Dermis microvascular lymphatic vessel endothelial cell (primary cell): Measurements from ENCODE around the gene CCDC148. TPM values are rescaled to one million over a fixed set of nuclear protein-coding genes. Genes with fewer than 3 reads are reported as not detected.
"Not testable (repeated sequence)": the region's sequence is repeated elsewhere in the genome, so short reads cannot be mapped to it uniquely, and the experiment has no call there.

Experiments used
- DNase-seq, 2 donors: peaks; one replicate each; pipeline versions ENCODE4 v3.0.0 to v3.0.0-alpha.2; 2010; ENCODE audit warnings: low read depth in 2 of 2
- total RNA-seq: library from RNA; depleted of rRNA; stranded (reverse); fragments of >200 nt; gene quantifications from 2 replicates; pipeline ENCODE4 v1.2.1, GENCODE V29; 2014

The CCDC148 gene
- total RNA-seq, 1 donor from 2014 or later: 0.13 TPM

DNA sequence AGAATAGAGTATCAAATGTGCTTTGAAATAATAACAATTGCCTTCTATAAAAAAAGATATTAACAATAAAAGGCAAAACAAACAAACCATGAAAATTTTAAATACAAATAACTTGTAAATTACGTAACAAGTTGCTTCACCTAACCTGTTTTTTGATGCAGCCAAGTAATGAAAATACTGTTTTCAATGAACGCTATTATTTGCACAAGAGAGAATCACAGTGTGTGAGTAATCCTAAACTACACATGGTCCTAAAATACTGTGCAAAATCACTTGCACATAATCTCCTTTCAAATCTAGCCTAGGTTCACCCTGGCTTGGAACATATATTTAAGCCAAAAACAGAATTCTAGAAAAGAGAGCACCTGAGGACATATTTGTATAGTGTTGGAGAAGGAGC is 98.9 kb downstream of the CCDC148 start:
- DNase-seq: no peak

DNA sequence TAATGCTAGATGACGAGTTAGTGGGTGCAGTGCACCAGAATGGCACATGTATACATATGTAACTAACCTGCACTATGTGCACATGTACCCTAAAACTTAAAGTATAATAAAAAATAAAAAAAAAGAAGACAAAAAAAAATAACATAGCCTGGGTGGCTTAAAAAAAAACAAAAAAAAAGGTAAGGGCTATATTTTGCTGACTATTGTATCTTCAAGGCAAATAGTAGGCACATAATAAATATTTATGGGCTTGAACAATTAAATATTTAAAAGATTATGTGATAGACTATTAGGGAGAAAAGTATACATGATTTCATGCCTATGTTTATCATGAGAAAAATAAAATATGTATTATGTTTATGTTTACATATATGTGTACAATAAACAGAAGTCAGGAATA is 99.4 kb downstream of the CCDC148 start:
- no peak for DNase-seq

DNA sequence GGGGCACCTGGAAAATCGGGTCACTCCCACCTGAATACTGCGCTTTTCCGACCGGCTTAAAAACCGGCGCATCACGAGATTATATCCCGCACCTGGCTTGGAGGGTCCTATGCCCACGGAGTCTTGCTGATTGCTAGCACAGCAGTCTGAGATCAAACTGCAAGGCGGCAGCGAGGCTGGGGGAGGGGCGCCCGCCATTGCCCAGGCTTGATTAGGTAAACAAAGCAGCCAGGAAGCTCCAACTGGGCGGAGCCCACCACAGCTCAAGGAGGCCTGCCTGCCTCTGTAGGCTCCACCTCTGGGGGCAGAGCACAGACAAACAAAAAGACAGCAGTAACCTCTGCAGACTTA is 105.1 kb downstream of the CCDC148 start:
- DNase-seq: not testable (repeated sequence)

DNA sequence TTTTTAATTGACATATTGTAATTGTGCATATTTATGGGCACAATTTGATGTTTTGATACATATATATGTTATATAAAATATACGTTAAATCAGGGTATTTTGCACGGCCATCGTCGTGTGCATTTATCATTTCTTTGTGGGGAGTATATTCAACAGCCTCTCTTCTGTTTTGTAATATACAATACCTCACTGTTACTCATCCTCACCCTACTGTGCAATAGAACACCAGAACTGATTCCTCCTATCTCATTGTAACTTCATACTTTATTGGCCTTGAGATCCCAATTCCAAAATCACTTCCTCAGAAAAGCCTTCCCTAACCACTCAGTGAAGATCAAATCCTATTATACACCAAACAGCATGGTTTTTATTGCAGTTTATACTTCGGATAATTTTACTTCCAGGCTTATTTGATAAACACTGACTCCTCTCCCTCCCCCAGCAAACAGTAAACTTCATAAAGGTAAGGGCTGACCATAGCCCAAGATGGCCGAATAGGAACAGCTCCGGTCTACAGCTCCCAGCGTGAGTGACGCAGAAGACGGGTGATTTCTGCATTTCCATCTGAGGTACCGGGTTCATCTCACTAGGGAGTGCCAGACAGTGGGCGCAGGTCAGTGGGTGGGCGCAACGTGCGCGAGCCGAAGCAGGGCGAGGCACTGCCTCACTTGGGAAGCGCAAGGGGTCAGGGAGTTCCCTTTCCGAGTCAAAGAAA is 105.6 kb downstream of the CCDC148 start:
- not testable (repeated sequence) for DNase-seq

GRCh38 chr2:158346032-158346431 is 110.5 kb downstream of the CCDC148 start:
- DNase-seq: no peak

GRCh38 chr2:158339513-158339912 is 117.0 kb downstream of the CCDC148 start:
- DNase-seq: no peak

DNA sequence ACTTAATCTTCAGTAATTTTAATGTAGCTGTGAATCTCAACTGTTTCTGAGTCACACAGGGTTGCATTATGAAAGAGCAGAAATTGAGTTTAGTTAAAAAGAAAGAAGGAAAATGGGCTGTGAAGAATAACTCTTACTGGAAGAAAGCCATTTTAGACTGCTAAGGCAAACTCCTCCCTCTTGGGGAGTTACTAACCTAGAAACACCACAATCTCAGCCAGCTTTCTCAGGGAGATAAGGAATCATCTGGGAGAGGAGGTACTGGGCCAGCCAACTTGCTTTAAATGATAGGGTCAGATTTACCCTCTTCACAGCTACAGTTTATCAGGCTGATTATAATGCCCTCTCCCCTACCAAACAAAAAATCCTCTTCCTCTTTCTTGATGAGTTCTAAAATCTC is 119.5 kb downstream of the CCDC148 start:
- no peak for DNase-seq

DNA sequence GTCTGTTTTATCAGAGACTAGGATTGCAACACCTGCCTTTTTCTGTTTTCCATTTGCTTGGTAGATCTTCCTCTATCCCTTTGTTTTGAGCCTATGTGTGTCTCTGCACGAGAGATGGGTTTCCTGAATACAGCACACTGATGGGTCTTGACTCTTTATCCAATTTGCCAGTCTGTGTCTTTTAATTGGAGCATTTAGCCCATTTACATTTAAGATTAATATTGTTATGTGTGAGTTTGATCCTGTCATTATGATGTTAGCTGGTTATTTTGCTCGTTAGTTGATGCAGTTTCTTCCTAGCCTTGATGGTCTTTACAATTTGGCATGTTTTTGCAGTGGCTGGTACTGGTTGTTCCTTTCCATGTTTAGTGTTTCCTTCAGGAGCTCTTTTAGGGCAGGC is 124.8 kb downstream of the CCDC148 start:
- DNase-seq: not testable (repeated sequence)

- DNase-seq: no peak
These were observed 130.7 kb downstream of the CCDC148 start for GRCh38 chr2:158325782-158326340.

DNA sequence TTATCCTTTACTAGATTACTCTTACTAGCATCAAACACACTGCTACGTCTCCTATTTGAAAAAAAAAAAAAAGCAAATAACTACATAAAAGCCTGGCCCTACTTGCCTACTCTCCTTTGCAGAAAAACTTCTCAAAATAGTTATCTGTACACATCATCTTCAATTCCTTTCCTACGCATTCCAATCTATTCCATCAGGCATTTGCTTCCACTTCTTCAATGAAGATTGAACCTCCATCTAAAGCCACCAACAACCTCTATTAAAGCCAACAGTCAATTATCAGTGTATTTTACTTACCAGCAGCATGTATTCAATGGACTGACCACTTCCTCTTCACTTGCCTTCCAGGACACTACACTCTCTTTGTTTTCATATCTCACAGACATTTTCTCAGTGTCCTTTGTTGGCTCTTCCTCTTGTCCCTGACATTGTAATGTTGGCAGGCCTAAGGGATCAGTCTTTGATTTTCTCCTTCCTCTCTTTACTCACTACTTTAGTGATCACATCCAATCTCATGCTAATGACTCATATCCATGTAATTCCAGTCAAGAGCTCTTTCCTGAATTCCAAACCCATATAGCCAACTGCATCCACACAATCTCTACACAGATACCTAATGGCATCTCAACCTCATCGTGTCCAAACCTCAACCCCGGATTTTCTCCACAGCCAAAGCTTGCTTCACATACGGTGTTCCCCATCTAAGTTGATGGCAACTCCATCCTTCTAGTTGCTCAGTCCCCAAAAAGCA is 131.3 kb downstream of the CCDC148 start:
- peak in 1 of 2 donors; percentile 14 for DNase-seq

- DNase-seq: no peak
These were observed 133.2 kb downstream of the CCDC148 start for GRCh38 chr2:158323381-158323780.

GRCh38 chr2:158321264-158321663 is 135.3 kb downstream of the CCDC148 start:
- peak in 1 of 2 donors; percentile 31 for DNase-seq

DNA sequence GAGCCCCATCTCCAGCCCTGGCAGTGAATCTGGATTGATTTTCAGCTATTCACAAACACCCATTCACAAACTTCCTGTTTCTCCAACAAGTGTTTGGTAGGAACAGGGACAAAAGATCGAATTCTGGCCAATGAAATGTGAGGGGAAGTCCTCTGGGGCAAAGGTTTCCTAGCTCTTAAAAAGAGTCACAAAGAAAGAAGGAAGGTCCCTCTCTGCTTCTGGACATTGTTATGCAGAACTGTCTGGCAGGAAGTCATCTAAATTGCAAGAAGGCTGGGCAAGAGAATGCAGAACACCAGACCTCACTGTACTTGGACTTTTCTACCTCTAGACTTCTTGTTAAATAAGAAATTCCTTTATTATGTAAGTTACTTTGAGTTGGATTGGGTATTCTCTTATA is 137.3 kb downstream of the CCDC148 start:
- no peak for DNase-seq

DNA sequence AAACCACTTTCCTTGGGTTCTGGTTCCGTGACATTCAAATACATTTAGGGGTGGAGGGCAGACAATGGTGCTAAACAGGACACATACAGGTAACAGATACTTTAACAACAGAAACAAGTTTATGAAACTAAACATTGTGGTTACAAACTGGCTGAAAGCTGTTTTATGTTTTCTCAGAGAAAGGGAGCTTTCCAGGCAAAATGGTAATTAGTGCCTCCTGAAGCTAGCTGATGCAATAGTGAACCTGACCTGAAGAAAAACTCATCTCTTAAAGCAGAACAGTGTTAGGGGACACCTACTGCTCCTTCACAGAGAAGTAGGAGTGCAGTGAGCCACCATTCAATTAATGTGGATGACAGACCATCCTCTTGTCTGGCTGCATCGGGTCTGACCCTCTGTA is 138.9 kb downstream of the CCDC148 start:
- DNase-seq: no peak

GRCh38 chr2:158315803-158316414 is 140.6 kb downstream of the CCDC148 start:
- no peak for DNase-seq

- no peak for DNase-seq
These were observed 141.6 kb downstream of the CCDC148 start for GRCh38 chr2:158315000-158315399.

- no peak for DNase-seq
These were observed 142.8 kb downstream of the CCDC148 start for GRCh38 chr2:158313734-158314133.

DNA sequence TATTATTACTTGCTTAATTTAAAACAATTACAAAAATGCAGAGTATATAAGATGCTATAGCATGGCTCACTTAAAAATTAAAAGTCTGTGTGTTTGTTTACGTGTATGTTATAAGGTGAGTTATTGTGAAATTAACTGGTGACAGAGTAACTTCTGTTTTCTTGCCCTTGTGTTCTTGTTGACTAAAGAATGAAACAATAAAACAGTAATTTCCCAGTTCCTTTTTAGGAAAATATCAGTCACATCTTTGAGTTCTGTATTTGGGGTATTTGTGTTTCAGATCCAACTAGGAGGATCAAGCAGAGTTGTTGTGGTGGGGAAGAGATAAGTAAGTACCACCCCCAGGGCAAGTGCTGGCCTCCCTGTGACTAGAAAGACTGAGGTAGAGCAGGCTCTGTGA is 143.6 kb downstream of the CCDC148 start:
- DNase-seq: no peak

DNA sequence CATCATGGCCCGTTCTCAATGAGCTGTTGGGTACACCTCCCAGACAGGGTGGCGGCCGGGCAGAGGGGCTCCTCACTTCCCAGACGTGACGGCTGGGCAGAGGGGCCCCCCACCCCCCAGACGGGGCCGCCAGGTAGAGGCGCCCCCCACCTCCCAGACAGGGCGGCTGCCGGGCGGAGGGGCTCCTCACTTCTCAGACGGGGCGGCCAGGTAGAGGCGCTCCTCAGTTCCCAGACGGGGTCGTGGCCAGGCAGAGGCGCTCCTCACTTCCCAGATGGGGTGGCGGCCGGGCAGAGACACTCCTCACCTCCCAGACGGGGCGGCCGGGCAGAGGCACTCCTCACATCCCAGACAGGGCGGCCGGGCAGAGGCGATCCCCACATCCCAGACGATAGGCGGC is 146.1 kb downstream of the CCDC148 start:
- not testable (repeated sequence) for DNase-seq

GRCh38 chr2:158305501-158305900 is 151.1 kb downstream of the CCDC148 start:
- DNase-seq: no peak

- no peak for DNase-seq
These were observed 156.2 kb downstream of the CCDC148 start for GRCh38 chr2:158300394-158300793.

- no peak for DNase-seq
These were observed 158.9 kb downstream of the CCDC148 start for GRCh38 chr2:158297606-158298005.
